Fibroblast of villous mesenchyme (primary cell): Measurements from ENCODE around the gene DYNLT1. TPM values are rescaled to one million over a fixed set of nuclear protein-coding genes. Genes with fewer than 3 reads are reported as not detected.
A peak's percentile ranks its signal among the peaks of the same experiment; 100 is the strongest.
"Not testable (repeated sequence)": the region's sequence is repeated elsewhere in the genome, so short reads cannot be mapped to it uniquely, and the experiment has no call there.

Experiments used
- DNase-seq: peaks from one replicate; pipeline ENCODE4 v3.0.0-alpha.2; 2010; ENCODE audit warnings: low read depth
- H3K4me3 ChIP-seq: 2 replicates; pipeline ENCODE4 v1.5.1; 2011; ENCODE audit warnings: low read depth, mild to moderate bottlenecking, low read length
- total RNA-seq: library from RNA; depleted of rRNA; stranded (reverse); fragments of >200 nt; gene quantifications from 2 replicates; pipeline ENCODE4 v1.2.3, GENCODE V29; 2012
- TF ChIP-seq, protein P1 (sequence below): IDR thresholded peaks from 2 replicates; pipeline ENCODE4 v1.5.1; 2012; ENCODE audit warnings: low read depth, mild to moderate bottlenecking, low read length; ENCODE audit not compliant: insufficient read depth

DYNLT1 gene
- total RNA-seq, 1 donor = 114 TPM

DNA sequence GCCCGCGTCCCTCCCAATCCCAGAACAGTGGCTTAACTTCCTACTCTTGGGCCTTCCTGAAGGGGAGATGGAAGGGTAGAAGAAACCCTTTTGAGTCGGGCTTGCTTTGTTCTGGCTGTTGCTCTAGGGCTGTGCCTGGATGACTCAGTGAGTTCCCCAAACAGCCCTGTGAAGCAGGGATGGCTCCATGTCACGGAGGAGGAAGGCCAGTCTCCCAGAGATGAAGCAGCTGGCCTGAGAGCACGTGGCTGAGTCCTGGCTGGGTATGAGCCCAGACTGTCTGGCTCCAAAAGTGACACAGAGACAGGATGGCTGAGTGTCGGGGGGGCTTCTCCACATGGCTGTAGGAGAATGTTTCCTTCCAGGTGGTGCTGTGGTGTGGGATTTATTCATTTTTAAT is 10.0 kb upstream of the DYNLT1 start:
- TF ChIP-seq, protein P1, sequence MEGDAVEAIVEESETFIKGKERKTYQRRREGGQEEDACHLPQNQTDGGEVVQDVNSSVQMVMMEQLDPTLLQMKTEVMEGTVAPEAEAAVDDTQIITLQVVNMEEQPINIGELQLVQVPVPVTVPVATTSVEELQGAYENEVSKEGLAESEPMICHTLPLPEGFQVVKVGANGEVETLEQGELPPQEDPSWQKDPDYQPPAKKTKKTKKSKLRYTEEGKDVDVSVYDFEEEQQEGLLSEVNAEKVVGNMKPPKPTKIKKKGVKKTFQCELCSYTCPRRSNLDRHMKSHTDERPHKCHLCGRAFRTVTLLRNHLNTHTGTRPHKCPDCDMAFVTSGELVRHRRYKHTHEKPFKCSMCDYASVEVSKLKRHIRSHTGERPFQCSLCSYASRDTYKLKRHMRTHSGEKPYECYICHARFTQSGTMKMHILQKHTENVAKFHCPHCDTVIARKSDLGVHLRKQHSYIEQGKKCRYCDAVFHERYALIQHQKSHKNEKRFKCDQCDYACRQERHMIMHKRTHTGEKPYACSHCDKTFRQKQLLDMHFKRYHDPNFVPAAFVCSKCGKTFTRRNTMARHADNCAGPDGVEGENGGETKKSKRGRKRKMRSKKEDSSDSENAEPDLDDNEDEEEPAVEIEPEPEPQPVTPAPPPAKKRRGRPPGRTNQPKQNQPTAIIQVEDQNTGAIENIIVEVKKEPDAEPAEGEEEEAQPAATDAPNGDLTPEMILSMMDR = no peak
- DNase-seq = peak; percentile 92
- H3K4me3 ChIP-seq = no peak overlapping the region

GRCh38 chr6:158653577-158654354 is 9.2 kb upstream of the DYNLT1 start:
- no peak for DNase-seq
- TF ChIP-seq, protein P1 = no peak
- H3K4me3 ChIP-seq = no peak overlapping the region

DNA sequence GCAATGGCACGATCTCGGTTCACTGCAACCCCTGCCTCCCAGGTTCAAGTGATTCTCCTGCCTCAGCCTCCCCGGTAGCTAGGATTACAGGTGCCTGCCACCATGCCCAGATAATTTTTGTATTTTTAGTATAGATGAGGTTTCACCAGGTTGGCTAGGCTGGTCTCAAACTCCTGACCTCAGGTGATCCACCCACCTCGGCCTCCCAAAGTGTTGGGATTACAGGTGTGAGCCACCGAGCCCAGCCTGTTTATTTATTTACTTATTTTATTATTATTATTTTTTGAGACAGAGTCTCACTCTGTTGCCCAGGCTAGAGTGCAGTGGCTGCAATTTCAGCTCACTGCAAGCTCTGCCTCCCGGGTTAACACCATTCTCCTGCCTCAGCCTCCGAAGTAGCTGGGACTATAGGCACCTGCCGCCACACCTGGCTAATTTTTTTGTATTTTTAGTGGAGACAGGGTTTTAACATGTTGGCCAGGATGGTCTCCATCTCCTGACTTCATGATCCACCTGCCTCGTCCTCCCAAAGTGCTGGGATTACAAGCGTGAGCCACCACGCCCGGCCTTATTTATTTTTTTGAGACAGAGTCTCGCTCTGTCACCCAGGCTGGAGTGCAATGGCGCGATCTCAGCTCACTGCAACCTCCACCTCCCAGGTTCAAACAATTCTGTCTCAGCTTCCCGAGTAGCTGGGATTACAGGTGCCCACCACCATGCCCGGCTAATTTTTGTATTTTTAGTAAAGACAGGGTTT is 7.6 kb upstream of the DYNLT1 start:
- not testable (repeated sequence) for H3K4me3 ChIP-seq, DNase-seq

DNA sequence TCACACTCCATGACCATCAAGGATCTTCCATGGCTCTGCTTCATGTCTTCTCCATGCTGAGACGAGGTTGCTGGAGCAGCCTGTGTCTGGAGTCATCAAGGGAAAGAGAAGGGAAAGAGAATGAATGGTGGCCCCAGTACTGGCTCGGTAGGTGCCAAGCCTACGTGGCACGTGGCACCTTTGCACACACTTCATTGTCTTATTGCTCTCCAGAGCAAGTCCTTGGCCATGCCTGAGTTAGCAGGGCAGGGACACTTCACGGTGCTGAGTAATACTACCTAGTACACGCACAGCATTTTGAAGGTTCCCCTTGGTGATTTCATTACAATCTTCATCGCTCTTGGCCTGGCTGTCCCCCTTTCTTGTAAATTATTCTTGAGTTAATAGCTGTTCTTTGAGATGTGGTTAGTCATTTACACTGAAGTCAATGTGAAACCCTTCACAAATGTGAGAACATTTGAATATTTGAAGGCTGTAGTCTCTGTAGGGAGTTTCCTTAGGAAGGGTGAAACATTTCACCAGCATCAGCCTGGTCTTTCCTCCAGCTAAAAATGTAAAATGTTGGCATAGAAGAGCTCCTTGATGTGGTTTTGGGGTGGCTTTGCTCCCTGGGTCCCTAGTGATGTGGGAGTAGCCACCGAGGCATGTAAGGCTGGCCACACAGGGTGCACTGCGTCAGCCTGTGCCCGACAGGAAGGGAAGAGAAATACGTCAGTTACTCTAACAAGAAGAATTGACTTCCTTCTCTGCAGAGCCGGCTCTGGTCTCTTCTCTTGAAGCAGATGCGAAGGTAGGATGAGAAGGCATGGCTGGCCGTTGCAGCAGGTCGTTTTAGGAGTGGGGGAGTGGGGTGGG is 5.0 kb upstream of the DYNLT1 start, which contains the start of gene SYTL3:
TSS of gene SYTL3 (plus strand) at position 766 of the 855 bp plus-strand sequence. CDS start 13,215 bp downstream, outside the sequence.
- no peak within 1 kb of the TSS for H3K4me3 ChIP-seq
- DNase-seq = peak; percentile 68
- TF ChIP-seq, protein P1 = no peak

DNA sequence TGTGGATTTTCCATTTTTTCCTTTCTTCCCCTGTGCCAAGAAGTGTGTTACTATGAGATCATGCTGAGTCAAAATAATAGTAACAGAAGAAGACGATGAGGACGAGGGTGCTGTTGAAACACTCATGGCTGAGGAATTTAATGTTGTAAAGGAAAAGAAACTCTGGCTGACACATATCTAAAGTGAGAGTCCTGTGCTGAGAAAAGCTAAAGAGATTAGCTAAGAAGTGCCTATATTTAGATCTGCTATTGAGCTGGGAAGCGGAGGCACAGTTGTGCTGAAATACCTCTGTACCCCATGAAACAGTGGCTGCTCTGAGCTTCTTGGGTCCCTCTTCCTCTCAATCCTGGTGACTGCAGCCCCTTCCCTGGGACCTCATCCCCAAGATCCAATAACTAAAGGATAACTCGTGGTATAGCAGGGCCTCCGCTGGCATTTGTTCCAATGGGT is 4.2 kb upstream of the DYNLT1 start:
- DNase-seq = peak; percentile 91
- TF ChIP-seq, protein P1 = no peak
- no peak overlapping the region for H3K4me3 ChIP-seq

- TF ChIP-seq, protein P1 = no peak
- DNase-seq = no peak
- H3K4me3 ChIP-seq = no peak overlapping the region
These were observed 3.0 kb upstream of the DYNLT1 start for GRCh38 chr6:158647501-158647900.
